Panc1 (cell line): ENCODE measurements around the gene SYT2. TPM values are rescaled to one million over a fixed set of nuclear protein-coding genes. Genes with fewer than 3 reads are reported as not detected.

Source experiments
- ATAC-seq: fragments of 200-7000 bp; cut with Tn5 transposase; 2 replicates; pipeline ENCODE4 v1.9.1; 2020; ENCODE audit warnings: mild to moderate bottlenecking, moderate library complexity
- BruUV-seq: library from RNA; stranded (reverse); fragments of 400-500 nt; replicated peaks from 2 replicates; lab custom pipeline; 2021; lab: Mats Ljungman, UMichigan
- CTCF ChIA-PET: fragments of 300-600 bp; sonication (Branson Sonifier 250); formaldehyde crosslinking; loops from one replicate; lab custom pipeline; 2022; ENCODE audit warnings: antibody characterized with exemption; lab: Charles Lee
- POLR2A ChIA-PET: fragments of 300-600 bp; sonication (Branson Sonifier 250); formaldehyde crosslinking; loops from one replicate; lab custom pipeline; 2022; ENCODE audit warnings: antibody characterized with exemption; lab: Charles Lee
- DNase-seq: peaks from one replicate; pipeline ENCODE4 v3.0.0-alpha.2; 2010; ENCODE audit warnings: low read depth, low spot score
- H3K27ac ChIP-seq: 2 replicates; pipeline ENCODE4 v1.5.1; 2011; ENCODE audit warnings: mild to moderate bottlenecking, low read length, inconsistent platforms
- H3K27me3 ChIP-seq: fragments of 200-500 bp; sonication (Bioruptor generic); 2 replicates; pipeline ENCODE4 v1.6.0; 2014; ENCODE audit warnings: low read length, inconsistent platforms; ENCODE audit not compliant: control insufficient read depth, insufficient read depth
- H3K36me3 ChIP-seq: fragments of 200-500 bp; sonication (Bioruptor generic); 2 replicates; pipeline ENCODE4 v1.5.1; 2014; ENCODE audit warnings: inconsistent platforms, mild to moderate bottlenecking, low read length, moderate library complexity; ENCODE audit not compliant: control insufficient read depth, insufficient read depth
- H3K4me1 ChIP-seq: 2 replicates; pipeline ENCODE4 v1.5.1; 2011; ENCODE audit warnings: inconsistent platforms, mild to moderate bottlenecking, low read length, moderate library complexity; ENCODE audit not compliant: control insufficient read depth, insufficient read depth
- H3K4me3 ChIP-seq, 2 experiments: 2 replicates each; pipeline ENCODE4 v1.5.1; 2011 to 2012; ENCODE audit warnings: low read depth in 2 of 2, low read length in 2 of 2, mild to moderate bottlenecking in 2 of 2, inconsistent platforms in 1 of 2, moderate library complexity in 1 of 2
- H3K9me3 ChIP-seq: fragments of 200-500 bp; sonication (Bioruptor generic); 2 replicates; pipeline ENCODE4 v1.5.1; 2014; ENCODE audit warnings: low read depth, mild to moderate bottlenecking, inconsistent platforms, low read length, moderate library complexity; ENCODE audit not compliant: control insufficient read depth, insufficient read depth
- CTCF ChIP-seq: fragments of 450-650 bp; IDR thresholded peaks from 2 replicates; pipeline ENCODE4 v1.5.1; 2017; ENCODE audit warnings: mild to moderate bottlenecking
- POLR2AphosphoS5 ChIP-seq: IDR thresholded peaks from 2 replicates; pipeline ENCODE4 v1.6.1; 2012; ENCODE audit warnings: mild to moderate bottlenecking, low read depth, low read length, moderate library complexity
- REST ChIP-seq, 2 experiments: IDR thresholded peaks; 2 replicates each; pipeline ENCODE4 v1.6.1; 2011 to 2012; ENCODE audit warnings: low read depth in 2 of 2, control low read depth in 1 of 2, low read length in 1 of 2, mild to moderate bottlenecking in 1 of 2, moderate library complexity in 1 of 2; ENCODE audit not compliant: insufficient read depth in 1 of 2
- SIN3A ChIP-seq: IDR thresholded peaks from 2 replicates; pipeline ENCODE4 v1.6.1; 2012; ENCODE audit warnings: low read depth, mild to moderate bottlenecking, low read length, moderate library complexity, borderline replicate concordance; ENCODE audit not compliant: insufficient read depth
- TCF7L2 ChIP-seq: IDR thresholded peaks from 2 replicates; pipeline ENCODE4 v1.6.1; 2011; ENCODE audit warnings: mild to moderate bottlenecking, low read depth, low read length, inconsistent platforms
- in situ Hi-C: cut with HindIII; loops from 2 replicates; pipeline ENCODE4 v1.10.0; 2016; ENCODE audit warnings: low sequenced_read_pairs, low pct_unique_long_range_greater_than_20kb
- intact Hi-C: fragments of 100-400 bp; cut with micrococcal nuclease; formaldehyde crosslinking; loops from one replicate; pipeline ENCODE4 v1.10.0; 2022; ENCODE audit not compliant: unreplicated experiment
- total RNA-seq: library from RNA; stranded (reverse); gene quantifications from one replicate; pipeline ENCODE4 v1.2.1, GENCODE V29; 2021; ENCODE audit not compliant: unreplicated experiment

The SYT2 gene
- total RNA-seq, 1 experiment from 2014 or later = 0.03 TPM

GRCh38 chr1:202697038-202697437 lies 13.2 kb downstream of the SYT2 start:
- in situ Hi-C loops (no loop called here), intact Hi-C loops (no loop called here)
- peaks cover 32% of the 10 kb centered on the region for H3K27me3 ChIP-seq
- no peak for TF ChIP-seq REST (IDR thresholded peaks at IDR 0.05; ENCODE audit: insufficient read depth in 1 of 2, low read depth in 2 of 2, low read length in 1 of 2)
- TF ChIP-seq CTCF = no peak
- TF ChIP-seq SIN3A = no peak
- TF ChIP-seq POLR2AphosphoS5 = no peak
- TF ChIP-seq TCF7L2 = no peak
- no peaks in the 10 kb centered on the region for H3K36me3 ChIP-seq
- no peak overlapping the region for H3K4me3 ChIP-seq
- H3K4me1 ChIP-seq = no peaks in the 10 kb centered on the region
- BruUV-seq = no TSS peak
- ATAC-seq (no peak), DNase-seq (no peak)
- CTCF ChIA-PET = no interaction called here
- POLR2A ChIA-PET = interaction anchor here (0.7 kb wide), 1 partner anchor 636 kb away, joined by 3 read pairs; no protein-coding TSS in a partner anchor
- H3K27ac ChIP-seq = no peak overlapping the region
- no peaks in the 10 kb centered on the region for H3K9me3 ChIP-seq

- CTCF ChIA-PET = no interaction called here
- ATAC-seq = no peak
- DNase-seq = no peak
- intact Hi-C loops = no loop called here
- H3K27ac ChIP-seq = no peak overlapping the region
- BruUV-seq = no TSS peak
- H3K27me3 ChIP-seq = peaks cover 32% of the 10 kb centered on the region
- H3K36me3 ChIP-seq = no peaks in the 10 kb centered on the region
- in situ Hi-C loops = no loop called here
- no peaks in the 10 kb centered on the region for H3K4me1 ChIP-seq
- no peak for TF ChIP-seq REST (IDR thresholded peaks at IDR 0.05; ENCODE audit: insufficient read depth in 1 of 2, low read depth in 2 of 2, low read length in 1 of 2)
- TF ChIP-seq POLR2AphosphoS5 = no peak
- no peak for TF ChIP-seq TCF7L2
- H3K4me3 ChIP-seq = no peak overlapping the region
- POLR2A ChIA-PET = no interaction called here
- no peaks in the 10 kb centered on the region for H3K9me3 ChIP-seq
Observed at GRCh38 chr1:202694314-202694713, 15.9 kb downstream of the SYT2 start.
